ENCODE measurements around the gene NDUFV2. TPM values are rescaled to one million over a fixed set of nuclear protein-coding genes. Genes with fewer than 3 reads are reported as not detected.

The NDUFV2 gene
- total RNA-seq, 2 experiments from 2014 or later: 230 to 231 TPM

DNA sequence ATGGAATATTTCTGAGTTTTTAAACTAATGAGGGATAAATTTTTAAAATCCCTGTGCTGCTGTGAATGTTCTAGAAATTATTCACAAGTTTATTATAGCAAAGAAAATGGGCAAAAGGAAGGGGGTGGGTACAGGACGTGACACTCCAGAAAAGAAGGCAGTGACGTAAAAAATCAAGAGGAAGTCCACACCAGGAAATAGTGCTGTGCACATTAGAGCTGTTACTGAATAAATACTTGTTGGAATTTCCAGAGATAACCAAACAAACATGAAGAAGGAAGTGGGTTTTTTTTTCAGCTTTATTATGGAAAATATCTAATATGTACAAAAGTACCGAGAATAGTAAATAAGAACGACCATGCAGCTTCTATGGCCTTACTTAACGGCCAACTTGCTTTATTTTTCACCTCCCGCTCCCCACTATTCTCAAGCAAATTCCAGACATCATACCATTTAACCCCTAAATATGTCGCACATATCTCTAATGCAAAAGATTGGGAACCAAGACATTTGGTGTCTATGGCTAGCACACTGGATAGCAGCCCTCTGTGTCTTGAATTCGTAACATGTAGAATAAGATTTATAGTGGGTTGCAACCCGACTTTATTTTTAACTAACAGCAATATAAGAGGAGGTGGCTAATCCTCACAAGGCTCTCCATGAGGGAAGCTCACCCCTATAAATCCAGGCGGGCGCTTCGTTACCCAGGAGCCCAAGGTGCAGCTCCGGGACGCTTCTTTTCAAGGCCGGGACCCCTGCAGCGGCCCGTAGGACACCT lies 580 bp upstream of the NDUFV2 start:
- no peaks in the 10 kb centered on the region for H3K27me3 ChIP-seq (ENCODE audit: control insufficient read depth in 1 of 2, insufficient read depth in 2 of 2, low read length in 2 of 2)
- H3K4me3 ChIP-seq (ENCODE audit: low read length): peak overlapping the region; percentile 74
- H3K27ac Mint-ChIP-seq: peak overlapping the region; percentile 90
- peaks cover 36% of the 10 kb centered on the region for H3K36me3 Mint-ChIP-seq (ENCODE audit: low read depth)
- TF ChIP-seq, protein P1, sequence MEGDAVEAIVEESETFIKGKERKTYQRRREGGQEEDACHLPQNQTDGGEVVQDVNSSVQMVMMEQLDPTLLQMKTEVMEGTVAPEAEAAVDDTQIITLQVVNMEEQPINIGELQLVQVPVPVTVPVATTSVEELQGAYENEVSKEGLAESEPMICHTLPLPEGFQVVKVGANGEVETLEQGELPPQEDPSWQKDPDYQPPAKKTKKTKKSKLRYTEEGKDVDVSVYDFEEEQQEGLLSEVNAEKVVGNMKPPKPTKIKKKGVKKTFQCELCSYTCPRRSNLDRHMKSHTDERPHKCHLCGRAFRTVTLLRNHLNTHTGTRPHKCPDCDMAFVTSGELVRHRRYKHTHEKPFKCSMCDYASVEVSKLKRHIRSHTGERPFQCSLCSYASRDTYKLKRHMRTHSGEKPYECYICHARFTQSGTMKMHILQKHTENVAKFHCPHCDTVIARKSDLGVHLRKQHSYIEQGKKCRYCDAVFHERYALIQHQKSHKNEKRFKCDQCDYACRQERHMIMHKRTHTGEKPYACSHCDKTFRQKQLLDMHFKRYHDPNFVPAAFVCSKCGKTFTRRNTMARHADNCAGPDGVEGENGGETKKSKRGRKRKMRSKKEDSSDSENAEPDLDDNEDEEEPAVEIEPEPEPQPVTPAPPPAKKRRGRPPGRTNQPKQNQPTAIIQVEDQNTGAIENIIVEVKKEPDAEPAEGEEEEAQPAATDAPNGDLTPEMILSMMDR (IDR thresholded peaks at IDR 0.05): no peak
- H3K27me3 Mint-ChIP-seq: no peaks in the 10 kb centered on the region
- DNase-seq: peak in 4 of 14 experiments; percentile 19 to 91 (median 84)
- POLR2A ChIA-PET: interaction anchor here (0.9 to 35.5 kb wide), 13 partner anchors 9 to 232 kb away, joined by 3 to 914 read pairs (median 5); partner anchors contain the start of genes ANKRD12 and TWSG1
- no peaks in the 10 kb centered on the region for H3K36me3 ChIP-seq (ENCODE audit: insufficient read depth, low read length)
- peak overlapping the region; percentile 82 to 91 for H3K27ac ChIP-seq (ENCODE audit: low read depth in 1 of 2, low read length in 2 of 2)
- peaks cover 0 to 4% of the 10 kb centered on the region in 2 experiments for H3K9me3 ChIP-seq (ENCODE audit: control insufficient read depth in 1 of 2, insufficient read depth in 1 of 2, low read length in 2 of 2)
- H3K4me1 ChIP-seq (ENCODE audit: insufficient read depth, low read length): peaks cover 18% of the 10 kb centered on the region
- H3K4me1 Mint-ChIP-seq (ENCODE audit: low read depth): peaks cover 63% of the 10 kb centered on the region
- H3K4me3 Mint-ChIP-seq: peak overlapping the region; percentile 95
- intact Hi-C loops (cut with DNase I, micrococcal nuclease): loop anchor here (1.0 to 10.0 kb wide), 10 partner anchors 11 to 813 kb away; partner anchors contain the start of genes TWSG1 (in 2 of the 2), VAPA (in 2 of the 2), ANKRD12 (in 1 of the 2) and RALBP1 (in 1 of the 2)
- peak; percentile 45 for ATAC-seq (ENCODE audit: poor library complexity)
- no peaks in the 10 kb centered on the region for H3K9me3 Mint-ChIP-seq
- CTCF ChIA-PET: interaction anchor here (1.3 to 5.7 kb wide), 4 partner anchors 10 to 36 kb away, joined by 4 to 66 read pairs (median 6); partner anchors contain the start of gene ANKRD12

GRCh38 chr18:9103376-9103873 lies 926 bp downstream of the NDUFV2 start:
- no peaks in the 10 kb centered on the region for H3K27me3 ChIP-seq (ENCODE audit: control insufficient read depth in 1 of 2, insufficient read depth in 2 of 2, low read length in 2 of 2)
- no peaks in the 10 kb centered on the region for H3K36me3 ChIP-seq (ENCODE audit: insufficient read depth, low read length)
- peaks cover 24% of the 10 kb centered on the region for H3K4me1 ChIP-seq (ENCODE audit: insufficient read depth, low read length)
- Mint-ChIP-seq H3K36me3 (ENCODE audit: low read depth) (peaks cover 46% of the 10 kb centered on the region), H3K9me3 (no peaks in the 10 kb centered on the region), H3K27ac (peak overlapping the region; percentile 90), H3K27me3 (no peaks in the 10 kb centered on the region), H3K4me3 (peak overlapping the region; percentile 95), H3K4me1 (ENCODE audit: low read depth) (peaks cover 72% of the 10 kb centered on the region)
- peak overlapping the region; percentile 68 to 82 for H3K27ac ChIP-seq (ENCODE audit: low read depth in 1 of 2, low read length in 2 of 2)
- ChIA-PET CTCF (interaction anchor here (0.6 to 5.7 kb wide), 16 partner anchors 12 to 107 kb away, joined by 3 to 66 read pairs (median 4); partner anchors contain the start of gene ANKRD12), POLR2A (interaction anchor here (1.0 to 35.5 kb wide), 12 partner anchors 12 to 810 kb away, joined by 3 to 914 read pairs (median 9); partner anchors contain the start of genes ANKRD12 and VAPA)
- intact Hi-C loops (cut with DNase I, micrococcal nuclease): loop anchor here (1.0 to 10.0 kb wide), 6 partner anchors 13 to 811 kb away; partner anchors contain the start of genes VAPA (in 2 of the 2), RALBP1 (in 1 of the 2) and TWSG1 (in 1 of the 2)
- TF ChIP-seq, protein P1 (IDR thresholded peaks at IDR 0.05): peak; percentile 38
- peak overlapping the region; percentile 74 for H3K4me3 ChIP-seq (ENCODE audit: low read length)
- ATAC-seq (ENCODE audit: poor library complexity) (no peak), DNase-seq (peak in 3 of 14 experiments; percentile 60 to 70 (median 63))
- H3K9me3 ChIP-seq (ENCODE audit: control insufficient read depth in 1 of 2, insufficient read depth in 1 of 2, low read length in 2 of 2): peaks cover 0 to 4% of the 10 kb centered on the region in 2 experiments

- POLR2A ChIA-PET: interaction anchor here (1.0 to 35.5 kb wide), 6 partner anchors 11 to 114 kb away, joined by 3 to 914 read pairs (median 34); partner anchors contain the start of gene ANKRD12
- intact Hi-C loops (cut with DNase I, micrococcal nuclease): loop anchor here (5.0 to 10.0 kb wide), 3 partner anchors 230 to 810 kb away; partner anchors contain the start of genes VAPA (in 2 of the 2), RALBP1 (in 1 of the 2) and TWSG1 (in 1 of the 2)
Measured at GRCh38 chr18:9104244-9104901, 1.9 kb downstream of the NDUFV2 start.

More at GRCh38 chr18:9104244-9104901, 1.9 kb downstream of the NDUFV2 start:
- peaks cover 30% of the 10 kb centered on the region for H3K4me1 ChIP-seq (ENCODE audit: insufficient read depth, low read length)
- CTCF ChIA-PET: interaction anchor here (0.6 to 5.7 kb wide), 11 partner anchors 11 to 106 kb away, joined by 3 to 66 read pairs (median 4); partner anchors contain the start of gene ANKRD12
- no peak for DNase-seq
- no peak for ATAC-seq (ENCODE audit: poor library complexity)
- Mint-ChIP-seq H3K27ac (peak overlapping the region; percentile 90), H3K4me1 (ENCODE audit: low read depth) (peaks cover 81% of the 10 kb centered on the region), H3K4me3 (peak overlapping the region; percentile 95), H3K27me3 (no peaks in the 10 kb centered on the region), H3K9me3 (no peaks in the 10 kb centered on the region), H3K36me3 (ENCODE audit: low read depth) (peaks cover 49% of the 10 kb centered on the region)
- H3K36me3 ChIP-seq (ENCODE audit: insufficient read depth, low read length): no peaks in the 10 kb centered on the region
- TF ChIP-seq, protein P1 (IDR thresholded peaks at IDR 0.05): no peak
- H3K27ac ChIP-seq (ENCODE audit: low read depth in 1 of 2, low read length in 2 of 2): peak overlapping the region; percentile 68 to 82
- H3K27me3 ChIP-seq (ENCODE audit: control insufficient read depth in 1 of 2, insufficient read depth in 2 of 2, low read length in 2 of 2): no peaks in the 10 kb centered on the region
- H3K9me3 ChIP-seq (ENCODE audit: control insufficient read depth in 1 of 2, insufficient read depth in 1 of 2, low read length in 2 of 2): peaks cover 0 to 4% of the 10 kb centered on the region in 2 experiments
- H3K4me3 ChIP-seq (ENCODE audit: low read length): peak overlapping the region; percentile 74
